Activated naive CD4-positive, alpha-beta T cell treated with anti-CD3 and anti-CD28 coated beads for 36 hours (primary cell): ENCODE measurements around the gene NIP7. TPM values are rescaled to one million over a fixed set of nuclear protein-coding genes. Genes with fewer than 3 reads are reported as not detected.

Source experiments
- CTCF ChIA-PET: fragments of 350-600 bp; sonication (Branson Sonifier 250); formaldehyde crosslinking; loops from one replicate; lab custom pipeline; 2021; ENCODE audit warnings: antibody characterized with exemption; lab: Charles Lee
- DNase-seq: peaks from one replicate; pipeline ENCODE4 v3.0.0-alpha.2; 2020
- H3K27ac Mint-ChIP-seq: one replicate; pipeline ENCODE4 v1.8.0; 2021; ENCODE audit warnings: mild to moderate bottlenecking, mixed read lengths
- H3K27me3 Mint-ChIP-seq: one replicate; pipeline ENCODE4 v1.8.0; 2021; ENCODE audit warnings: low read depth, mixed read lengths
- H3K36me3 Mint-ChIP-seq: one replicate; pipeline ENCODE4 v1.8.0; 2021; ENCODE audit warnings: low read depth, mixed read lengths
- H3K4me1 Mint-ChIP-seq: one replicate; pipeline ENCODE4 v1.8.0; 2021; ENCODE audit warnings: low read depth, mixed read lengths
- H3K4me3 Mint-ChIP-seq: one replicate; pipeline ENCODE4 v1.8.0; 2021; ENCODE audit warnings: mild to moderate bottlenecking, moderate library complexity, mixed read lengths
- H3K9me3 Mint-ChIP-seq: one replicate; pipeline ENCODE4 v1.8.0; 2021; ENCODE audit warnings: mixed read lengths
- intact Hi-C: fragments of 100-400 bp; cut with micrococcal nuclease; formaldehyde crosslinking; loops from one replicate; pipeline ENCODE4 v1.15.1; 2023
- total RNA-seq, 2 experiments: library from RNA; stranded (reverse); gene quantifications; one replicate each; pipeline ENCODE4 v1.2.3, GENCODE V29; 2021

Gene NIP7
- total RNA-seq, 2 experiments from 2014 or later = 35.3 to 36.8 TPM

DNA sequence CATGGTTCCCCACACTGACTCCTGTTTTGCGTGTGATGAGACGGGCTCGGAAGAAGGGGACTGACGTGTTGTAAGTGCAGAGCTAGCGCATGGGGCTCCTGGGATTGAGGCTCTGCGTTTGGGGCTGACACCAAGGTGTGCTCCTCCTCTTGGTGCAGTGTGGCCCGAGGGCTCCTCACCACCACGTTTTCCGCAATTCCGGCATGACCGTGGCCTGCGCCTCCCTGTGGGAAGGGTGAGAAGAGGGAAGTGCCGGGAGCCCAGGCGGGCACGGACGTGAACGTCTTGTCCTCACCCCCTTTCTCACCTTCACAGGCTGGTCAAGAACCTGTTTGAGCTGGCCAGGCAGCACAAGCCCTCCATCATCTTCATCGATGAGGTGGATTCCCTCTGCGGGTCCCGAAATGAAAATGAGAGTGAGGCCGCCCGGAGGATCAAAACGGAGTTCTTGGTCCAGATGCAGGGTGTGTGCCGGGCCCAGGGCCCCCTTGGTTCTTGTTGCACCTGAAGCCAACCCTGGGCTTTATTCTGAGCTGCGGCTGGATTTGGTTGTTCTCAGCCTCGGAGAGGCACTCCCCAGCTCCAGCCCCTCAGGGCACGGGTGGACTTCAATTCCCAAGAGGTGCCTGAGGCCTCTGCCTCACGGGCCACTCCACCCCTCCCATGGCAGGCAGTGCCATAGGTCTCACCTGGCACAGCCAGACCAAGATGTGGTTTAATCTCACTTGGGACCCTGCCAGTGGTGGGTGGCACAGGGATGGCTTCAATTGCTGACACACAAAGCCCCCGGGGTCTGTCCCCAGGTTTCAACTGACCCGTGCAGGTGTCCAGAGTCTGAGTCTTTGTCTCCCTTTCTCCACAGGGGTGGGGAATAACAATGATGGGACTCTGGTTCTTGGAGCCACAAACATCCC lies 19.5 kb upstream of the NIP7 start:
- Mint-ChIP-seq H3K4me1 (peaks cover 9% of the 10 kb centered on the region), H3K36me3 (peaks cover 30% of the 10 kb centered on the region), H3K4me3 (no peak overlapping the region), H3K27me3 (no peaks in the 10 kb centered on the region), H3K9me3 (no peaks in the 10 kb centered on the region), H3K27ac (no peak overlapping the region)
- no peak for DNase-seq
- intact Hi-C loops = no loop called here
- CTCF ChIA-PET = no interaction called here

GRCh38 chr16:69320740-69321073 lies 18.9 kb upstream of the NIP7 start:
- Mint-ChIP-seq H3K4me3 (no peak overlapping the region), H3K27me3 (no peaks in the 10 kb centered on the region), H3K36me3 (peaks cover 30% of the 10 kb centered on the region)

DNA sequence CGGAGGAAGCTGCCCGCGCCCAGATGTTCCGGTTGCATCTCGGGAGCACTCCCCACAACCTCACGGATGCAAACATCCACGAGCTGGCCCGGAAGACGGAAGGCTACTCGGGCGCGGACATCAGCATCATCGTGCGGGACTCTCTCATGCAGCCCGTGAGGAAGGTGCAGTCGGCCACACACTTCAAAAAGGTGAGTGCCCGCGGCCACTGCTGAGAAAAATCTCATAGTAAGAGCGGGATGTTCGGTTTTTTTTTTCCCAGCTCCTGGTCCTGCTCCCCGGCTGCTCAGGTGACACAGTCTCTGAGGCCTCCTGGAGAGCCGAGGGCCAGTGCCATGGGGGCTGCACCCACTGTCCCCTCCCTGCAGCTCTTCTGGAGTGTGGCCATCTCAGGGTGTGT lies 18.5 kb upstream of the NIP7 start:
- CTCF ChIA-PET = no interaction called here
- DNase-seq = no peak
- Mint-ChIP-seq H3K4me3 (no peak overlapping the region), H3K27ac (no peak overlapping the region), H3K9me3 (no peaks in the 10 kb centered on the region), H3K27me3 (no peaks in the 10 kb centered on the region), H3K4me1 (peaks cover 19% of the 10 kb centered on the region), H3K36me3 (peaks cover 30% of the 10 kb centered on the region)
- intact Hi-C loops = no loop called here

More at GRCh38 chr16:69320740-69321073, 18.9 kb upstream of the NIP7 start:
- DNase-seq = no peak
- CTCF ChIA-PET = no interaction called here
- H3K27ac Mint-ChIP-seq = no peak overlapping the region
- intact Hi-C loops = no loop called here
- peaks cover 15% of the 10 kb centered on the region for H3K4me1 Mint-ChIP-seq
- no peaks in the 10 kb centered on the region for H3K9me3 Mint-ChIP-seq

- Mint-ChIP-seq H3K27ac (no peak overlapping the region), H3K27me3 (no peaks in the 10 kb centered on the region), H3K36me3 (peaks cover 30% of the 10 kb centered on the region), H3K4me3 (no peak overlapping the region), H3K9me3 (no peaks in the 10 kb centered on the region), H3K4me1 (peaks cover 29% of the 10 kb centered on the region)
- no peak for DNase-seq
- intact Hi-C loops = no loop called here
- CTCF ChIA-PET = interaction anchor here (1.2 kb wide), 1 partner anchor 8 kb away, joined by 3 read pairs; the partner anchor contains the start of gene PDF
Observed at GRCh38 chr16:69322343-69322742, 17.2 kb upstream of the NIP7 start.

DNA sequence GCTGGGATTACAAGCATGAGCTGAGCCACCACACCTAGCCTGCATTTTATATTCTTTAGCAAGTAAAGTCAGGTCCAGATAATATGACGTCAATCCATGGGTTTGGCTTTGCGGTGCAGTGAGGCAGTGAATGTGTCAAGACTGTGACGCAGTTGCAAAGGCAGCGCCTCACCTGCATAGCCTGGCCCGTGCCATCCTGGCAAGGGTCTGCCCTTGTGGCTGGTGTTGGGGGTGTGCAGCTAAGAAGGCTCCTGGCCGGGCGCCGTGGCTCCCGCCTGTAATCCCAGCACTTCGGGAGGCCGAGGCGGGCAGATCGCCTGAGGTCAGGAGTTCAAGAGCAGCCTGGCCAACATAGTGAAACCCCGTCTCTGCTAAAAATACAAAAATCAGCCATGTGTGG lies 16.2 kb upstream of the NIP7 start:
- no peak for DNase-seq
- Mint-ChIP-seq H3K36me3 (peaks cover 34% of the 10 kb centered on the region), H3K9me3 (no peaks in the 10 kb centered on the region), H3K27ac (no peak overlapping the region), H3K27me3 (no peaks in the 10 kb centered on the region), H3K4me1 (peaks cover 37% of the 10 kb centered on the region), H3K4me3 (no peak overlapping the region)
- intact Hi-C loops = no loop called here
- CTCF ChIA-PET = interaction anchor here (1.5 kb wide), 1 partner anchor 11 kb away, joined by 6 read pairs; no protein-coding TSS in a partner anchor

GRCh38 chr16:69324013-69324531 lies 15.5 kb upstream of the NIP7 start:
- H3K4me1 Mint-ChIP-seq = peaks cover 44% of the 10 kb centered on the region
- no peak overlapping the region for H3K4me3 Mint-ChIP-seq
- intact Hi-C loops = no loop called here
- H3K9me3 Mint-ChIP-seq = no peaks in the 10 kb centered on the region
- CTCF ChIA-PET = interaction anchor here (1.5 kb wide), 1 partner anchor 12 kb away, joined by 6 read pairs; no protein-coding TSS in a partner anchor
- no peaks in the 10 kb centered on the region for H3K27me3 Mint-ChIP-seq
- DNase-seq = no peak
- H3K27ac Mint-ChIP-seq = no peak overlapping the region
- H3K36me3 Mint-ChIP-seq = peaks cover 40% of the 10 kb centered on the region

- Mint-ChIP-seq H3K36me3 (peaks cover 42% of the 10 kb centered on the region), H3K4me1 (peaks cover 50% of the 10 kb centered on the region), H3K27me3 (no peaks in the 10 kb centered on the region), H3K9me3 (no peaks in the 10 kb centered on the region), H3K27ac (peak overlapping the region; percentile 32), H3K4me3 (no peak overlapping the region)
- DNase-seq = no peak
- CTCF ChIA-PET = no interaction called here
- intact Hi-C loops = no loop called here
Observed at GRCh38 chr16:69324585-69325253, 14.9 kb upstream of the NIP7 start.

GRCh38 chr16:69325784-69326171 lies 13.8 kb upstream of the NIP7 start:
- no peak for DNase-seq
- Mint-ChIP-seq H3K36me3 (peaks cover 42% of the 10 kb centered on the region), H3K4me3 (peak overlapping the region; percentile 2), H3K4me1 (peaks cover 50% of the 10 kb centered on the region), H3K27me3 (no peaks in the 10 kb centered on the region), H3K27ac (peak overlapping the region; percentile 43), H3K9me3 (no peaks in the 10 kb centered on the region)
- intact Hi-C loops = no loop called here
- CTCF ChIA-PET = interaction anchor here (1.0 kb wide), 1 partner anchor 13 kb away, joined by 5 read pairs; the partner anchor contains the start of gene COG8

DNA sequence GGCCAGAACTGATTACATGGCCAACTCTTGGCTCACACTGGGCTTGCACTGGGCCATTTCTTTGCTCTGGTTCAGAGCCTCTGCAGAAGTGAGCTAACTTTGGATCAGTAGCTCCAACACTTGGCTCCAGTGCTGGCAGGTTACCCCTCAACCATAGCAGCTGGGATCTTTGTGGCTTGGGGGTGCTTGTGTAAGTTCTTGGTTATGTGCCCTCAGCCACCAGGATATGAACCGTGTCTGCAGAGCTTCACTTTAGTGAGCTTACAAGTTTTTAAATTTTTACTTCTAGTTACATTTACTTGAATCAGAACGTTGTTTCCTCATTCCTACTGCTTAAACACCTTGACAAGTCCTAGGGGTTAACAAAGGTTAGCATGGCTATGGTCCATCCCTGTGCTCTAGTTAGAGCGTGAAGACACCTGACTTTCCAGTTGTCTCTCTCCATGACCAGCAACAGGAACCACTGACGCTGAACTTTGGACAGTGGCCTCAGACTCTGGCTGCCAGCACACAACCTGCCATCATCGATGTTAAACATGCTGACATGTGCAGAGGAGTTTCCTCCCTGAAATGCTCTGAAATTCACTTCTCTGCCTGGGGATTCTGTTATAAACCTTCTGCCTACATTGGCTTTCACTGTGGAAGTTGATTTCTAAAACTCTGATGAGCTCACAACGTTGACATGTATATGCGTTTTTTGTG lies 13.2 kb upstream of the NIP7 start:
- intact Hi-C loops = no loop called here
- CTCF ChIA-PET = interaction anchor here (0.6 to 1.0 kb wide), 2 partner anchors 13 to 347 kb away, joined by 4 to 5 read pairs; partner anchors contain the start of gene COG8
- Mint-ChIP-seq H3K9me3 (no peaks in the 10 kb centered on the region), H3K4me3 (peak overlapping the region; percentile 2), H3K27ac (peak overlapping the region; percentile 48), H3K36me3 (peaks cover 44% of the 10 kb centered on the region), H3K4me1 (peaks cover 52% of the 10 kb centered on the region), H3K27me3 (no peaks in the 10 kb centered on the region)
- no peak for DNase-seq

GRCh38 chr16:69327585-69328310 lies 11.8 kb upstream of the NIP7 start:
- DNase-seq = no peak
- intact Hi-C loops = no loop called here
- peak overlapping the region; percentile 48 for H3K27ac Mint-ChIP-seq
- peaks cover 41% of the 10 kb centered on the region for H3K36me3 Mint-ChIP-seq
- peaks cover 55% of the 10 kb centered on the region for H3K4me1 Mint-ChIP-seq
- no peaks in the 10 kb centered on the region for H3K27me3 Mint-ChIP-seq
- H3K9me3 Mint-ChIP-seq = no peaks in the 10 kb centered on the region
- H3K4me3 Mint-ChIP-seq = peak overlapping the region; percentile 86
- CTCF ChIA-PET = interaction anchor here (0.6 to 2.5 kb wide), 5 partner anchors 11 to 26 kb away, joined by 3 to 6 read pairs (median 3); no protein-coding TSS in a partner anchor

- peak overlapping the region; percentile 72 for H3K27ac Mint-ChIP-seq
- no peaks in the 10 kb centered on the region for H3K27me3 Mint-ChIP-seq
- H3K36me3 Mint-ChIP-seq = peaks cover 39% of the 10 kb centered on the region
- CTCF ChIA-PET = interaction anchor here (0.7 to 2.5 kb wide), 5 partner anchors 10 to 380 kb away, joined by 3 to 6 read pairs (median 3); no protein-coding TSS in a partner anchor
- intact Hi-C loops = no loop called here
- peaks cover 55% of the 10 kb centered on the region for H3K4me1 Mint-ChIP-seq
- no peak for DNase-seq
- no peaks in the 10 kb centered on the region for H3K9me3 Mint-ChIP-seq
- peak overlapping the region; percentile 86 for H3K4me3 Mint-ChIP-seq
Observed at GRCh38 chr16:69328854-69329316, 10.7 kb upstream of the NIP7 start.
